Endothelial cell of umbilical vein (primary cell): ENCODE measurements around the gene HMGB3.

Experiments used
- EZH2 ChIP-seq: IDR thresholded peaks from 2 replicates; pipeline ENCODE4 v1.6.1; 2012; ENCODE audit warnings: borderline replicate concordance, low read depth, mild to moderate bottlenecking, moderate library complexity, low read length, inconsistent platforms; ENCODE audit not compliant: severe bottlenecking
- MYC ChIP-seq: IDR thresholded peaks from one replicate; pipeline ENCODE4 v1.6.1; 2011; ENCODE audit warnings: mild to moderate bottlenecking, low read depth, low read length
- POLR2A ChIP-seq: IDR thresholded peaks from 2 replicates; pipeline ENCODE4 v1.6.1; 2012; ENCODE audit warnings: low read depth, mild to moderate bottlenecking, control low read depth, low read length
- TF ChIP-seq, protein P1 (sequence below), 2 donors: IDR thresholded peaks; 1 replicate in 1 of 2; 2 replicates in 1 of 2; pipeline ENCODE4 v1.5.1; 2011; ENCODE audit warnings: low read length in 2 of 2, mild to moderate bottlenecking in 2 of 2, moderate library complexity in 2 of 2, control low read depth in 1 of 2, inconsistent platforms in 1 of 2, low read depth in 1 of 2; ENCODE audit not compliant: insufficient read depth in 1 of 2; ENCODE audit errors: extremely low read depth in 1 of 2
- TF ChIP-seq, protein P2 (sequence below): IDR thresholded peaks from 2 replicates; pipeline ENCODE4 v1.6.1; 2011; ENCODE audit not compliant: insufficient read depth, insufficient read length

DNA sequence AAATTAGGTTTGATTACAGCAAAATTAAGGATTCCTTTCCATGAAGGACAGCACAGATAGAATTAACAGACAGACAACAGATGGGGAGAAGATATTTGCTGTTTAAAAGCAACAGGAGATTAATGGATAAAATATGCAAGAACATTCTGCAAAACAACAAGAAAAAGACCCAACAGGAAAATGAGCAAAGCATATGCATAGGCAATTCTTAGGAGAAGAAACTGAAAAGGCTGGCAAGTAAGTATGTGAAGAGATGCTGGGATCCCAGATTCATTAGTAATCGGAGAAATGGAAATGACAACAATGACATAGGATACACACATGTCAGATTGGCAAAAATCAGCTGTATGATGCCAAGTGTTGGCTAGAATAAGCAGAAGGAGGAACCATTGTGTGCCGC lies 27.5 kb upstream of the HMGB3 start:
- TF ChIP-seq, protein P1, sequence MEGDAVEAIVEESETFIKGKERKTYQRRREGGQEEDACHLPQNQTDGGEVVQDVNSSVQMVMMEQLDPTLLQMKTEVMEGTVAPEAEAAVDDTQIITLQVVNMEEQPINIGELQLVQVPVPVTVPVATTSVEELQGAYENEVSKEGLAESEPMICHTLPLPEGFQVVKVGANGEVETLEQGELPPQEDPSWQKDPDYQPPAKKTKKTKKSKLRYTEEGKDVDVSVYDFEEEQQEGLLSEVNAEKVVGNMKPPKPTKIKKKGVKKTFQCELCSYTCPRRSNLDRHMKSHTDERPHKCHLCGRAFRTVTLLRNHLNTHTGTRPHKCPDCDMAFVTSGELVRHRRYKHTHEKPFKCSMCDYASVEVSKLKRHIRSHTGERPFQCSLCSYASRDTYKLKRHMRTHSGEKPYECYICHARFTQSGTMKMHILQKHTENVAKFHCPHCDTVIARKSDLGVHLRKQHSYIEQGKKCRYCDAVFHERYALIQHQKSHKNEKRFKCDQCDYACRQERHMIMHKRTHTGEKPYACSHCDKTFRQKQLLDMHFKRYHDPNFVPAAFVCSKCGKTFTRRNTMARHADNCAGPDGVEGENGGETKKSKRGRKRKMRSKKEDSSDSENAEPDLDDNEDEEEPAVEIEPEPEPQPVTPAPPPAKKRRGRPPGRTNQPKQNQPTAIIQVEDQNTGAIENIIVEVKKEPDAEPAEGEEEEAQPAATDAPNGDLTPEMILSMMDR (IDR thresholded peaks at IDR 0.05; ENCODE audit: extremely low read depth in 1 of 2, insufficient read depth in 1 of 2, low read depth in 1 of 2, low read length in 2 of 2), result no peak
- TF ChIP-seq MYC (no peak), EZH2 (no peak), POLR2A (no peak)
- TF ChIP-seq, protein P2, sequence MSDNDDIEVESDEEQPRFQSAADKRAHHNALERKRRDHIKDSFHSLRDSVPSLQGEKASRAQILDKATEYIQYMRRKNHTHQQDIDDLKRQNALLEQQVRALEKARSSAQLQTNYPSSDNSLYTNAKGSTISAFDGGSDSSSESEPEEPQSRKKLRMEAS, result no peak
